Smooth muscle cell (in vitro differentiated cells): Measurements from ENCODE around the gene SLC25A17. TPM values are rescaled to one million over a fixed set of nuclear protein-coding genes. Genes with fewer than 3 reads are reported as not detected.
"Not testable (repeated sequence)": the region's sequence is repeated elsewhere in the genome, so short reads cannot be mapped to it uniquely, and the experiment has no call there.

Experiments used
- DNase-seq: peaks from one replicate; lab custom pipeline; 2025; ENCODE audit not compliant: unreplicated experiment; lab: John Stamatoyannopoulos, UW
- H2AFZ ChIP-seq: fragments of 200-600 bp; sonication (generic); 2 replicates; pipeline ENCODE4 v1.6.0; 2016; ENCODE audit warnings: antibody characterized with exemption, low read depth, mild to moderate bottlenecking
- H3F3A ChIP-seq: fragments of 200-600 bp; sonication (generic); 2 replicates; pipeline ENCODE4 v1.6.0; 2017; ENCODE audit warnings: antibody characterized with exemption, low read depth
- H3K27ac ChIP-seq: fragments of 200-600 bp; sonication (generic); 2 replicates; pipeline ENCODE4 v1.5.1; 2016; ENCODE audit warnings: low read depth, mild to moderate bottlenecking
- H3K27me3 ChIP-seq: fragments of 200-600 bp; sonication (generic); 2 replicates; pipeline ENCODE4 v1.6.1; 2016; ENCODE audit warnings: low read depth, mild to moderate bottlenecking
- H3K36me3 ChIP-seq: fragments of 200-600 bp; sonication (generic); 2 replicates; pipeline ENCODE4 v1.5.1; 2016; ENCODE audit warnings: low read depth
- H3K4me1 ChIP-seq: fragments of 200-600 bp; sonication (generic); 2 replicates; pipeline ENCODE4 v1.5.1; 2016; ENCODE audit warnings: low read depth
- H3K4me2 ChIP-seq: fragments of 200-600 bp; sonication (generic); 2 replicates; pipeline ENCODE4 v1.6.0; 2016; ENCODE audit warnings: mild to moderate bottlenecking
- H3K4me3 ChIP-seq: fragments of 200-600 bp; sonication (generic); 2 replicates; pipeline ENCODE4 v1.5.1; 2016; ENCODE audit warnings: mild to moderate bottlenecking
- H3K79me2 ChIP-seq: fragments of 200-600 bp; sonication (generic); 2 replicates; pipeline ENCODE4 v1.6.0; 2016; ENCODE audit warnings: low read depth, mild to moderate bottlenecking
- H3K9ac ChIP-seq: fragments of 200-600 bp; sonication (generic); 2 replicates; pipeline ENCODE4 v1.6.0; 2016; ENCODE audit warnings: low read depth
- H3K9me3 ChIP-seq: fragments of 200-600 bp; sonication (generic); replicated peaks from 2 replicates; pipeline ENCODE4 v1.5.1; 2016; ENCODE audit warnings: low read depth
- H4K20me1 ChIP-seq: fragments of 200-600 bp; sonication (generic); 2 replicates; pipeline ENCODE4 v1.6.0; 2016; ENCODE audit warnings: low read depth
- WGBS: methylation state at CpG from one replicate; pipeline ENCODE4 v1.1.7; 2016; ENCODE audit warnings: low lambda C conversion rate; 5-methylcytosine and 5-hydroxymethylcytosine counted together
- polyA plus RNA-seq: library from polyadenylated mRNA; unstranded; fragments of >200 nt; fragmentation: Nextera tagmentation; extraction: Ambion mirVana; gene quantifications from 2 replicates; pipeline ENCODE4 v1.2.1, GENCODE V29; 2016
- total RNA-seq: library from RNA; depleted of rRNA; stranded (reverse); fragments of >200 nt; gene quantifications from 2 replicates; pipeline ENCODE4 v1.2.3, GENCODE V29; 2014
- TF ChIP-seq, protein P1 (sequence below): fragments of 200-600 bp; sonication (generic); IDR thresholded peaks from 2 replicates; pipeline ENCODE4 v1.5.1; 2017; ENCODE audit warnings: borderline replicate concordance, mild to moderate bottlenecking, antibody characterized with exemption; ENCODE audit not compliant: insufficient read depth, poor library complexity, severe bottlenecking

SLC25A17 gene
- total and polyA plus RNA-seq, 2 experiments from 2014 or later = 28.9 to 31.5 TPM

DNA sequence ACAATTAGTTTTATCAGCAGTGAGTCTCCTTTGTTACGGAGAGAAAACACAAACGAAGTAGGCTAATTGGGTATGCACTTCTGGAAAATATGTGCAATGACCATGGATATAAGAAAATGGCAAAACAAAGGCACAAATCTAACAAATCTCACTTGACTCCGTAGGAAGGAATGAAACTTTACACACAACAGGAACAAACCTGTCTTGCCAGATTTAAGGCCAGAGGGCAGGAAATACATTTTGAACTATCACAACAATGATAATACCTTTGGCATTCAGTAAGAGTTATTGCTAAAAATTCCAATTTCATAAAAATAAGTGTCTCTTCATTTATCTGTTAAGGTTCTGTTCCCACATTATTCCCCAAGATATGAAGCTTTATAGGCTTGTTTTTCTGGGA is 36.6 kb downstream of the SLC25A17 start:
- H3K27ac ChIP-seq = peak overlapping the region; percentile 77
- 71% methylated on average over 3 of the region's 3 CpGs for WGBS
- H3K4me2 ChIP-seq = no peak overlapping the region
- H3K36me3 ChIP-seq = peaks cover 6% of the 10 kb centered on the region
- no peaks in the 10 kb centered on the region for H3K27me3 ChIP-seq
- H3K79me2 ChIP-seq = no peaks in the 10 kb centered on the region
- H3K4me1 ChIP-seq = no peaks in the 10 kb centered on the region
- H3K4me3 ChIP-seq = no peak overlapping the region
- no peak for DNase-seq
- TF ChIP-seq, protein P1, sequence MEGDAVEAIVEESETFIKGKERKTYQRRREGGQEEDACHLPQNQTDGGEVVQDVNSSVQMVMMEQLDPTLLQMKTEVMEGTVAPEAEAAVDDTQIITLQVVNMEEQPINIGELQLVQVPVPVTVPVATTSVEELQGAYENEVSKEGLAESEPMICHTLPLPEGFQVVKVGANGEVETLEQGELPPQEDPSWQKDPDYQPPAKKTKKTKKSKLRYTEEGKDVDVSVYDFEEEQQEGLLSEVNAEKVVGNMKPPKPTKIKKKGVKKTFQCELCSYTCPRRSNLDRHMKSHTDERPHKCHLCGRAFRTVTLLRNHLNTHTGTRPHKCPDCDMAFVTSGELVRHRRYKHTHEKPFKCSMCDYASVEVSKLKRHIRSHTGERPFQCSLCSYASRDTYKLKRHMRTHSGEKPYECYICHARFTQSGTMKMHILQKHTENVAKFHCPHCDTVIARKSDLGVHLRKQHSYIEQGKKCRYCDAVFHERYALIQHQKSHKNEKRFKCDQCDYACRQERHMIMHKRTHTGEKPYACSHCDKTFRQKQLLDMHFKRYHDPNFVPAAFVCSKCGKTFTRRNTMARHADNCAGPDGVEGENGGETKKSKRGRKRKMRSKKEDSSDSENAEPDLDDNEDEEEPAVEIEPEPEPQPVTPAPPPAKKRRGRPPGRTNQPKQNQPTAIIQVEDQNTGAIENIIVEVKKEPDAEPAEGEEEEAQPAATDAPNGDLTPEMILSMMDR = no peak
- no peaks in the 10 kb centered on the region for H3K9me3 ChIP-seq
- no peaks in the 10 kb centered on the region for H4K20me1 ChIP-seq
- no peak overlapping the region for H3K9ac ChIP-seq
- H2AFZ ChIP-seq = no peak overlapping the region
- no peaks in the 10 kb centered on the region for H3F3A ChIP-seq

GRCh38 chr22:40781749-40782148 is 37.4 kb downstream of the SLC25A17 start:
- not testable (repeated sequence) for H3K4me2 ChIP-seq, H2AFZ ChIP-seq, H3K4me1 ChIP-seq, H3K27me3 ChIP-seq, H3F3A ChIP-seq, H3K4me3 ChIP-seq, H4K20me1 ChIP-seq, DNase-seq, H3K79me2 ChIP-seq, H3K9ac ChIP-seq, H3K9me3 ChIP-seq
- 88% methylated on average over 14 of the region's 14 CpGs for WGBS
- H3K36me3 ChIP-seq = peaks cover 11% of the 10 kb centered on the region
- H3K27ac ChIP-seq = peak overlapping the region; percentile 77

DNA sequence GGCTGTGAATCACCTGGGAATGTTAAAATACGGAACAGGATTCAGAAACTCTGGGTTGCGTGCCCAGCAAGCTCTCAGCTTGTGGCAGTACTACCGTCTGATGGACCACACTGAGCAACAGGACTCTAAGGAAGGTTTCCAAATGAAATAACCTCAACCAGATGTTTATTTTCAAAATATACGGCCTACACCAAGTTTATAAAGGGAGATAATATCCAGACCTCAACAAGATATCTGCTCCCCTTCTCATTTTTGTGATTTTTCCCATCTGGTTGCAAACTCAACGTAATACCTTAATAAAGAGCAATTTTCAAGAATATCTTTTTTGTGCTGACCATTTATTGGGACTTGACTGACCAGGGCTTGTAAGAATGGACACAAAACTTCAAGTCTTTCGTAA is 49.4 kb downstream of the SLC25A17 start:
- Histone ChIP-seq H3K79me2 (no peaks in the 10 kb centered on the region), H4K20me1 (no peaks in the 10 kb centered on the region), H3K4me1 (no peaks in the 10 kb centered on the region), H3K9me3 (no peaks in the 10 kb centered on the region), H3F3A (peaks cover 4% of the 10 kb centered on the region), H3K27ac (no peak overlapping the region), H3K27me3 (no peaks in the 10 kb centered on the region), H3K4me3 (no peak overlapping the region), H3K9ac (no peak overlapping the region), H3K4me2 (no peak overlapping the region), H3K36me3 (peaks cover 18% of the 10 kb centered on the region), H2AFZ (no peak overlapping the region)
- WGBS = 92% methylated on average over 6 of the region's 6 CpGs
- TF ChIP-seq, protein P1 = no peak
- no peak for DNase-seq

DNA sequence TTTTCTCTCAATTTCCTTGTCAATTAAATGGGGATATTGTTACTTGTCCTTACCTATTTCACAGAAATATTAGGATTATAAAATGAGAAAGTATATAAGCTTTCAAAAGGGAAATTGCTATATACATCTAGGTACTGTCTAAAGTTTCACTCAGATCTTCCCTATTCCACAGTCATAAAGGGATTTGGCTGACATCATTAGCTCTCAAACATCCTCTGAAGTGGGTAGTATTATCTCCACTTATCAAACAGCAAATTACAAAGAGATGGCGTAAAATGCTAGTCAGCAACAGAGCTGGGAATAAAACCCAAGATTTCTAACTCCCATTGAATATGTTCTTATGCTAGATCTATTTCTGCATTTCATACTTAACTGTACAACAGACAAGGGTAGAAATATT is 50.9 kb downstream of the SLC25A17 start:
- Histone ChIP-seq H3K4me1 (no peaks in the 10 kb centered on the region), H3K27me3 (no peaks in the 10 kb centered on the region), H3K4me2 (peak overlapping the region; percentile 25), H3K9me3 (no peaks in the 10 kb centered on the region), H3K79me2 (no peaks in the 10 kb centered on the region), H2AFZ (no peak overlapping the region), H3F3A (peaks cover 4% of the 10 kb centered on the region), H3K4me3 (no peak overlapping the region), H3K36me3 (peaks cover 12% of the 10 kb centered on the region), H3K27ac (peak overlapping the region; percentile 14), H4K20me1 (no peaks in the 10 kb centered on the region), H3K9ac (no peak overlapping the region)
- 35% methylated on average over 1 of the region's 1 CpG for WGBS
- DNase-seq = no peak
- TF ChIP-seq, protein P1 = no peak
